HAP-1 (cell line): ENCODE results near the gene PLCL1.

Experiments
- DNase-seq, 2 experiments: peaks; one replicate each; pipeline ENCODE4 v3.0.0-alpha.2; 2016 to 2020; ENCODE audit warnings: low spot score in 2 of 2
- H3K27me3 ChIP-seq: fragments of 250-450 bp; sonication (Bioruptor Pico); 2 replicates; pipeline ENCODE4 v1.5.1; 2020; ENCODE audit warnings: low read depth, mild to moderate bottlenecking, moderate library complexity
- H3K36me3 ChIP-seq: fragments of 250-450 bp; sonication (Bioruptor Pico); replicated peaks from 2 replicates; pipeline ENCODE4 v1.5.1; 2020; ENCODE audit warnings: mild to moderate bottlenecking
- H3K4me1 ChIP-seq: fragments of 250-450 bp; sonication (Bioruptor Pico); 2 replicates; pipeline ENCODE4 v1.5.1; 2020; ENCODE audit warnings: mild to moderate bottlenecking
- H3K4me3 ChIP-seq: fragments of 250-450 bp; sonication (Bioruptor Pico); 2 replicates; pipeline ENCODE4 v1.5.1; 2020; ENCODE audit warnings: mild to moderate bottlenecking, moderate library complexity
- H3K9me3 ChIP-seq: fragments of 250-450 bp; sonication (Bioruptor Pico); 2 replicates; pipeline ENCODE4 v1.5.1; 2020; ENCODE audit warnings: mild to moderate bottlenecking, moderate library complexity
- in situ Hi-C: fragments of 300-500 bp; cut with MboI; formaldehyde crosslinking; loops from 3 replicates; pipeline ENCODE4 v1.14.3; 2020; ENCODE audit warnings: low sequenced_read_pairs, inconsistent platforms, mixed read lengths

PLCL1 gene

DNA sequence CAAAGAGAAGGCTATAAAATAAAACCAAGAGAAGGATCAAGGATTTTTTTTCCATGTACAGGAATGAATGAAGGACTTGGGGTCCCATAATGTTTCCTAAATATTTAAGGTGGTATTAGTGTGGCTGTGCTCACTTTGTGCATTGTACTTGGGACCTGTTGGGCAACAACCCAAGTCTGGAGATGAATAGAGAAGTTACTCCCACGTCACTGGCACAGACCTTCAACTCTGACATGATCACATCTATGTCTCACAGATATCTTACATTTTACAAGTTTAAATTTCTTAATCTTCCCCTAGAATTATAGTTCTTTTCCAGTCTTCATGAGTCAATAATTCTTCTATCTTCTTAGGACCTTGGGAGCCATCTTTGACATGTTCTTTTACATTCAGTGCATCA lies 133.4 kb downstream of the PLCL1 start:
- Histone ChIP-seq H3K27me3 (no peaks in the 10 kb centered on the region; the same call in 1 of the 2 replicates), H3K4me1 (no peaks in the 10 kb centered on the region), H3K36me3 (no peaks in the 10 kb centered on the region), H3K9me3 (no peaks in the 10 kb centered on the region), H3K4me3 (no peak overlapping the region)
- in situ Hi-C loops, result no loop called here
- DNase-seq, result no peak

DNA sequence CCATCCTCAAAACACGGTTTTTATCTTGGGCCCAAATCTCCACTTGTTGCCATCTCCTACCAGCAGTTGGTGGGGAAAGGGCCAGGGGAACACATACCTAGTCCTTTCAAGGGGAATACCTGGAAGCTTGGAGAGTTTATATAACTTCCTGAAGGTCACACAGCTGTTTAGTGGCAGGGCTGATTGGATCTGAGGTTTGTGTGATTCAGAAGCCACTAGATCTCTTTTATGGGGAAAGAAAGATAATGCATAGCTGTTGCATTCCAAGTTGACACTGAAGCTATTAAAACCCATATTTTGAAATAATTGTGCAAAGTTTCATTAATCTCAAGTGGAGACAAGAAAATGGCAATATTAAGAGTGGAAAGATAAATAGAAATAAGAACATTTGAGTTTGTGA lies 134.2 kb downstream of the PLCL1 start:
- no peak overlapping the region for H3K4me3 ChIP-seq
- no peaks in the 10 kb centered on the region; the same call in 1 of the 2 replicates for H3K27me3 ChIP-seq
- in situ Hi-C loops, result no loop called here
- no peaks in the 10 kb centered on the region for H3K36me3 ChIP-seq
- DNase-seq, result no peak
- H3K9me3 ChIP-seq, result no peaks in the 10 kb centered on the region
- H3K4me1 ChIP-seq, result no peaks in the 10 kb centered on the region

DNA sequence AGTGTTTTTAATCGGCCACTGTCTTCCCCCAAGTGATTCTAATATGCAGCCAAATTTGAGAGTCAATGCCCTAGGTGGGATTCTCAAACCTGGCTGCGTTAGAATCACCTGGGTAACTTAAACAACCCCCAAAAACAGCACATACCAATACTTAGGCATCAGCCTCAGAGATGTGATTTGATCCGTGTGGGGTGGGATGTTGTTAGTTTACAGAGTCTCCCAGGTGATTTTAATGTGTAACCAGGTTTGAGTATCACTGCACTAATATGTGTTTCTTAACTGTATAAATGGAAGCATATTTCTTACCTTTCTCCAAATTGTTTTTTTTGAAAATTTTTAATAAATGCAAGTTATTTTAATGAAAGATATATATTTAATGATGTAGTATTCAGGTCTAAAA lies 135.4 kb downstream of the PLCL1 start:
- H3K4me3 ChIP-seq, result no peak overlapping the region
- no peaks in the 10 kb centered on the region for H3K4me1 ChIP-seq
- H3K36me3 ChIP-seq, result no peaks in the 10 kb centered on the region
- in situ Hi-C loops, result no loop called here
- H3K9me3 ChIP-seq, result no peaks in the 10 kb centered on the region
- DNase-seq, result no peak
- H3K27me3 ChIP-seq, result no peaks in the 10 kb centered on the region; the same call in 1 of the 2 replicates

DNA sequence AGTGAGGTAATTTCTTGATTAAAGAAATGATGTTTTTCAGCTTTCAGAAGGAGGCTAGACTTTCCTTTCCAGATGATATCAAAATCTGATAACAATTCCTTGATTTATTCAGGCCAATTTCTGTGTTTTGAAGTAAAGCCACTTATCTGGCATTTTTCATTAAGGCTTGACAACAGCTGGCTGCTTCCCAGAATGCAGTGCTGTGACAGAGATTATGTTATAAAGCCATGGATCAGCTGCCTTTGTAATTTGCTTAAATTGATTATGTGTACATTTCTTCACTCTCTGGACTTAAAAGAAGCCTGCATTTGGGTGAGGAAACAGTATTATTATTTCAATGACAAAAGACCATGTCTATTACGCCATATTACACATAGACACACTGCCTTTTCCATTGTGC lies 136.0 kb downstream of the PLCL1 start:
- in situ Hi-C loops, result no loop called here
- no peaks in the 10 kb centered on the region for H3K4me1 ChIP-seq
- H3K4me3 ChIP-seq, result no peak overlapping the region
- no peaks in the 10 kb centered on the region for H3K9me3 ChIP-seq
- DNase-seq, result no peak
- no peaks in the 10 kb centered on the region for H3K36me3 ChIP-seq
- no peaks in the 10 kb centered on the region; the same call in 1 of the 2 replicates for H3K27me3 ChIP-seq

DNA sequence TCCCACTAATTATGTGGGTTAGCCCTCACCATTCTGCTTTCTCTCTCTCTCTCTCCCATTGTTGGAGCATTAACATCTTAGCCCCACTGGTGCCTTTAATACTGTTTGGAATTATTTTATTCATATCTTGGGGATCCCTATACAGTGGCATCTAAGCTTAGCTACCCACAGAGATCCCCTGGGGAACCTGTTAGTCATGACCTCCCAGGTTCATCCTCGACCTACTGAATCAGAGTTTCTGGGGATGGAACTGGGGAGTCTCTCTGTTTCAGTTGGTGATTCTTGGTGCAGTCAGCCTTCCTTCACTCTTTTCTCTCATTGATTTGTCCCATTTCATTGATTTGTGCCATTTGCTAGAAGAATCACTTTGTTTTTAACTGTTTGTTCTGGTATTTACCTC lies 137.3 kb downstream of the PLCL1 start:
- in situ Hi-C loops, result no loop called here
- H3K36me3 ChIP-seq, result no peaks in the 10 kb centered on the region
- no peaks in the 10 kb centered on the region for H3K9me3 ChIP-seq
- no peak for DNase-seq
- no peak overlapping the region for H3K4me3 ChIP-seq
- H3K4me1 ChIP-seq, result no peaks in the 10 kb centered on the region
- H3K27me3 ChIP-seq, result no peaks in the 10 kb centered on the region; the same call in 1 of the 2 replicates

DNA sequence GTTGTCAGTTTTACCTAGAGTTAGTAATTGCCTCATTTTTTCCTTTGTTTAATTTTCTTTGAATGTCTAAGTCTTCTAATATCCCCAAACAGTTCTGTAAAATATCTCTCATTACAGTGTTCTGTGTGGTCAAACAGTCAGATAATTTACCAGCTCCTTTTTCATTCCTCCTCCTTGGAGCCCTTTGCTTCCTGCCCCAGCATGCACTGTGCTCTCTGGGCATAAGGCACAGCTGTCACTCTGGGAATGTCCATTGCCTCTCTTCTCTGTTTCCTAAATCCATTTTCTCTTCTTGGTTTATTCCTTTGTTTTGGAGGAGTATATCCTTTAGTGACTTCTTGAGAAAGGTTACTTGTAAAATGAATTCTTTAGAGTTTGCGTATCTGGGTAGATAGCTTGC lies 139.3 kb downstream of the PLCL1 start:
- no peaks in the 10 kb centered on the region for H3K27me3 ChIP-seq
- H3K9me3 ChIP-seq, result no peaks in the 10 kb centered on the region
- H3K4me1 ChIP-seq, result no peaks in the 10 kb centered on the region
- no peak for DNase-seq
- H3K36me3 ChIP-seq, result no peaks in the 10 kb centered on the region
- in situ Hi-C loops, result no loop called here
- no peak overlapping the region for H3K4me3 ChIP-seq

DNA sequence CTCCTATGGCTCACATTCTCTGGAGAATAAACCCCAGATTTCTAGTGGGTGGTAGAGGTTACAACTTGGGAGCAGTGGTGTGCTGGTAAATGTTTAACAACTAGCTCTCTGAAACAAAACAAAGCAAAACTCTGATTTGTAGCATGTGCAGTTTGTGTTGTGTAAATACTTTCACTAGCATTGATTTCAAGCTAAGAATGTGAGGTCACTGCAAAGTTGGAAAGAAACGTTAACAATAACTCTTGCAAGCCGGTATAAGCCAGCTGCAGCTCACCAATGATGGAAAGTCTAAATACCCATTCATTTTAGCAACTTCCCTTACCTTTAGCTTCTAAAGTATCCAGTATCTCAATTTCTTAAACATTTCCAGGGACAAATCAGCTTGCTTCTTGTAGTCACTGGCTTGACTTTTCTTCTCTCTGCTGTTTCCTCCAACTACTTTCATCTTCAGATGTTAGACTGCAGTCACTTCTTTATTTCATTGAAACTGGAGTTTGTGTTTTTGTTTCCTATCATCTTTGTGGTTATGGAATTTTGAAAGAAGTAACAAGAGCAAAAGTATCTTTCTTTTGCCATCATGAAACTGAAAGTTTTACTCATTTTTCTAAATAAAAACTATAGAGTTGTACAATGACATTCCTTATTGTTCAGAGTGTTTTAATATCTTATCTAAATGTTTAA lies 140.2 kb downstream of the PLCL1 start:
- H3K36me3 ChIP-seq, result no peaks in the 10 kb centered on the region
- no peaks in the 10 kb centered on the region for H3K27me3 ChIP-seq
- DNase-seq, result no peak
- in situ Hi-C loops, result no loop called here
- no peaks in the 10 kb centered on the region for H3K9me3 ChIP-seq
- H3K4me3 ChIP-seq, result no peak overlapping the region
- no peaks in the 10 kb centered on the region for H3K4me1 ChIP-seq

DNA sequence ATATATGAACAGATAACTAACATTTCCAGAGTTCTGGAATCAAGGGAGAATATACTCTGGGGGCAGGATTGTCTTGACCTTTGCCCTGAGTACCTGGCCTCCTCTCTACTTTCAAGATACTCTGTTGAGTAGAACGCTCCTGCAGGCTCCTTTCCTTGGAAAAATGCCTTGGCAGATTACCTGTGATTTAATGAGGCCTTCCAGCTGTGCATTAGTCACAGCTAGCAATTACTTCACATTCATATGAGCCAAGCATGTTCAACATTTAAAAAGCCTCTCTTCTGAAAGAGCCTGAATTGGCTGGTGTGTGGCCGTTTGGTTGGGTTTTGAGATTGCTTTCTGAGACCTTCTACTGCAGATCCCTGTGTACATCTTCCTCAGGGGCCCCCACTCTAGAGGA lies 142.2 kb downstream of the PLCL1 start:
- DNase-seq, result no peak
- in situ Hi-C loops, result no loop called here
- H3K36me3 ChIP-seq, result no peaks in the 10 kb centered on the region
- no peaks in the 10 kb centered on the region for H3K9me3 ChIP-seq
- H3K4me1 ChIP-seq, result no peaks in the 10 kb centered on the region
- H3K4me3 ChIP-seq, result no peak overlapping the region
- no peaks in the 10 kb centered on the region for H3K27me3 ChIP-seq

DNA sequence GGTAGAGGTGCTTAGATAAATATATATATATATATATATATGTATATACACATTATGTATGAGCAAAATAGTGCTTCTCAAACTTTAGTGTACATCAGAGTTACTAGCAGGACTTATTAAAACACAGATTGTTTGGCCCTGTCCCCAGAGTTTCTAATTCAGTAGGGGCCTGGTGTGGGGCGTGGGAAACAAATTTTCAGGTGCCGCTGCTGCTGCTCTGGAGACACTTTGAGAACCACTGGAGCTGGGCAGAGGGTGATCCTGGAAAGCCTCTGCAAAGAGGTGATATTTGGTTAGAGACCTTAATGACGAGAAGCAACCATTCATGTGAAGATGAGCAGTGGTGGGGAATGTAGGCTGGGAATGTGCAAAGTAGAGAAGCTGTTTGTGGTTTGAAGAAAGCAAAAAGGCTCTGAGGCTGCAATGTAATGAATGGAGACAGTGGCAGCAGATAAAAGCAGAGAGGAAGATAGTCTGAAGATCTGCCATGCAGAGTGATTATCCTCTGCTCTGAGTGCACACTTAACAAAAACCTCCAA lies 142.9 kb downstream of the PLCL1 start:
- Histone ChIP-seq H3K4me3 (no peak overlapping the region), H3K36me3 (no peaks in the 10 kb centered on the region), H3K4me1 (no peaks in the 10 kb centered on the region), H3K9me3 (no peaks in the 10 kb centered on the region), H3K27me3 (no peaks in the 10 kb centered on the region)
- no peak for DNase-seq
- in situ Hi-C loops, result no loop called here

DNA sequence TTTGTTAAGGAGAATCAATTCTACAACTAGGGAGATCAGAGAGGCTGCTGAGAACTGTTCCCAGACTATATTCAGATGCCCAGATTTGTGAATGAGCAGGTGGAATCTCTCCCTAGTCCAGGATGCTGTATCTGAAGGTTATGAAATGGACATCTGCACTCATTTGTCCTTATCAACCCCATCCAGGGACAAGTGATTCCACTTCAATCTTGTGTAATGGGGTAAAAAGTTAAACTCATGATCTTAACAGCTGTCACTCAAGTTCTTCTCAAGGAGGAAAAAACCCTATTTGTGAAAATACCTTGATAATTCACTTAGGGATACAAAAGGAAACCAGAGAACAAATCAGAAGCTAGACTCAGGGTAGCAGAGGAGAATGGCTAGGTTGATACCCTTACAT lies 144.8 kb downstream of the PLCL1 start:
- no peaks in the 10 kb centered on the region for H3K4me1 ChIP-seq
- no peaks in the 10 kb centered on the region for H3K9me3 ChIP-seq
- no peak overlapping the region for H3K4me3 ChIP-seq
- no peaks in the 10 kb centered on the region for H3K36me3 ChIP-seq
- in situ Hi-C loops, result no loop called here
- no peak for DNase-seq
- no peaks in the 10 kb centered on the region for H3K27me3 ChIP-seq

DNA sequence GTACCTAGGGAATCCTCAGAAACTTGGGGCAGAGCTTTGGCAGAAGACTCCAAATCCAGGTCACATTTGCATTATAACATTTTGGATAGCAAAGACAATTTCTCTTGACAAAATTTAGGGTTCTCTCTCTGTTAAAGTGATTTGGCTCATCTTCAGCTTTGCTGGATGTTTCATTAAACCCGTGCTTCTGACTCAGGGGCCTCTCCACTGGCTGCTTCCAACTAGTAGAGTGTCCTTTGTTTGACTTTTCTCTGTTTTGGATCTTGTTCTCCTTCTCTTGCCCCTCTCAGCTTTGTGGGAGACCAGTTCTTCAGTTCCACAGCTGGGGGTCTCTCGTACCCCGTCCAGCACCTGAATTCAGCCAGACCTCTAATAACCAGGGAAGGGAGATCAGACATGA lies 145.6 kb downstream of the PLCL1 start:
- no peaks in the 10 kb centered on the region for H3K9me3 ChIP-seq
- no peaks in the 10 kb centered on the region for H3K36me3 ChIP-seq
- H3K27me3 ChIP-seq, result no peaks in the 10 kb centered on the region; the same call in 1 of the 2 replicates
- no peak for DNase-seq
- H3K4me1 ChIP-seq, result no peaks in the 10 kb centered on the region
- in situ Hi-C loops, result no loop called here
- no peak overlapping the region for H3K4me3 ChIP-seq

DNA sequence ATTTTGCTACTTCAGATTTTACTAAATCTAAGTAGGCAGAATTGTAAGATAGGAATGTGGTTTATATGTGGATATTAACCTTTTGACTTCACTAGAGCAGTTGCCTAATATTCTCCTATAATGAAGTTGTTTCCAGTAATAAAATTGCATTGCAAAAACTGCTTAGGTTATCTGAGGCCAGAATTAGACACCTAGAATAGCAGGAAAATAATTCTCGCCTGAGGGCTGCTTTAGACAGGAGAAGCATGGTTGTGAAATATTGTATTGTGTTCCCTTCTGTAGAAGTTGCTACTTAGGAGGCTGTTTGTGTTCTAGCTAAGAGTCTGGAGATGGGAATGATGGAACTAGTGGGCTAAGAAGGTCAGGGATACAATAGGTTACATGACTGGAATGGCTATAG lies 146.3 kb downstream of the PLCL1 start:
- in situ Hi-C loops, result no loop called here
- Histone ChIP-seq H3K9me3 (no peaks in the 10 kb centered on the region), H3K36me3 (no peaks in the 10 kb centered on the region), H3K4me1 (no peaks in the 10 kb centered on the region), H3K27me3 (no peaks in the 10 kb centered on the region; the same call in 1 of the 2 replicates), H3K4me3 (no peak overlapping the region)
- no peak for DNase-seq

DNA sequence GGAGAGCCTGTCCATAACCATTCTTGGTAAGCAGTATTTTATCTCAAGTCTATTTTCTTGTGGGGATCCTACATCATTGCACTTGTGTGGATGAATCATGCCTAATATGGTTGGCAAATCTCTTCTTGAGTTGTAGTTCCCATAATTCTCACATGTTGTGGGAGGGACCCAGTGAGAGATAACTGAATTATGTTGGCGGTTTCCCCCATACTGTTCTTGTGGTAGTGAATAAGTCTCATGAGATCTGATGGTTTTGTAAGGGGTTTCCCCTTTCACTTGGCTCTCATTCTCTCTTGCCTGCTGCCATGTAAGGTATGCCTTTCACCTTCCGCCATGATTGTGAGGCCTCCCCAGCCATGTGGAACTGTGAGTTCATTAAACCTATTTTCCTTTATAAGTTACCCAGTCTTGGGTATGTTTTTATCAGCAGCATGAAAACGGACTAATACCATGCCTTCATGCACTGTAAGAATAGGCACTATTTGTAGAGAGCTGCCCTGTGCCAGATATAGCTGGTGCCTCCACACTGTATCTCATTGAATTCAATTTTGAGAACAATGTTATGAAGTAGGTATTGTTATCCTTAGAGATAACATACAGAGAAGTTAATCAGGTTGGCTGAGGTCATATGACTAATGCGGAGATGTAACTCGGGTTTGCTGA lies 148.3 kb downstream of the PLCL1 start:
- H3K36me3 ChIP-seq, result no peaks in the 10 kb centered on the region
- no peaks in the 10 kb centered on the region for H3K4me1 ChIP-seq
- no peaks in the 10 kb centered on the region; the same call in 1 of the 2 replicates for H3K27me3 ChIP-seq
- H3K4me3 ChIP-seq, result no peak overlapping the region
- in situ Hi-C loops, result no loop called here
- H3K9me3 ChIP-seq, result no peaks in the 10 kb centered on the region
- no peak for DNase-seq

DNA sequence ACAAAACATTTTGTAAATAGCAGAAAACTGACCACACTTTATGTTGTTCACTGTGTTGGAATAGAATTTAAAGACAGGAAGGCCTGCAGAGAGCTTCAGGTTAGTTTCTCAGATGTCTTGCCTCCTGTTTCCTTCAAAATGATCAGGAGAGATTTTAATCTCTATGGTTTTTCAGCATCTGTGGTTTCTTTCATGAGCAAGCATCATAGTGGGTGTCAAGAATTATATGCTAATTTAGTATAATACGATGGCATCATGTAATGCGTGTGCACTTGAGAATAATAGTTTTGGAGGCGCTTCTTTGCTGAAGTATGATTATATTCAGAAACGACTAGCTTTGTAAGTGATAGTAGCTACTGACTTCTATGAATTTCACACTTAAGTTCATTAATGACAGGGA lies 149.9 kb downstream of the PLCL1 start:
- no peak for DNase-seq
- no peaks in the 10 kb centered on the region for H3K4me1 ChIP-seq
- in situ Hi-C loops, result no loop called here
- H3K36me3 ChIP-seq, result no peaks in the 10 kb centered on the region
- no peak overlapping the region for H3K4me3 ChIP-seq
- no peaks in the 10 kb centered on the region for H3K9me3 ChIP-seq
- no peaks in the 10 kb centered on the region; the same call in 1 of the 2 replicates for H3K27me3 ChIP-seq
